Right atrium auricular region (tissue), 2 donors: ENCODE data around the gene DLEU7. TPM values are rescaled to one million over a fixed set of nuclear protein-coding genes. Genes with fewer than 3 reads are reported as not detected.

Experiments used
- DNase-seq: peaks from one replicate; pipeline ENCODE4 v3.0.0-alpha.2; 2019; ENCODE audit warnings: low spot score
- H3K27ac ChIP-seq, 2 donors: fragments of 200-600 bp; sonication (generic); 1 replicate in 1 of 2; 2 replicates in 1 of 2; pipeline ENCODE4 v1.5.1; 2016 to 2019
- H3K27me3 ChIP-seq, 2 donors: fragments of 200-600 bp; sonication (generic); one replicate each; pipeline versions ENCODE4 v1.5.1 to v1.6.0; 2017 to 2019
- H3K36me3 ChIP-seq: fragments of 200-600 bp; sonication (generic); one replicate; pipeline ENCODE4 v1.5.1; 2016
- H3K4me1 ChIP-seq, 2 donors: fragments of 200-600 bp; sonication (generic); one replicate each; pipeline versions ENCODE4 v1.5.1 to v1.6.0; 2017 to 2019
- H3K4me3 ChIP-seq, 2 donors: fragments of 200-600 bp; sonication (generic); 1 replicate in 1 of 2; 2 replicates in 1 of 2; pipeline ENCODE4 v1.5.1; 2017 to 2019; ENCODE audit warnings: mild to moderate bottlenecking in 1 of 2, moderate library complexity in 1 of 2
- H3K9me3 ChIP-seq, 2 donors: fragments of 200-600 bp; sonication (generic); one replicate each; pipeline ENCODE4 v1.5.1; 2019
- total RNA-seq, 2 donors: library from RNA; depleted of rRNA; stranded (reverse); fragments of >200 nt; gene quantifications; one replicate each; pipeline ENCODE4 v1.1.0, GENCODE V29; 2016
- TF ChIP-seq, protein P1 (sequence below), 2 donors: fragments of 200-600 bp; sonication (generic); IDR thresholded peaks; one replicate each; pipeline ENCODE4 v1.5.1; 2019; ENCODE audit warnings: antibody characterized with exemption in 2 of 2

DLEU7 gene
- total RNA-seq, 2 donors from 2014 or later, result 0.31 TPM; not detected in 1

DNA sequence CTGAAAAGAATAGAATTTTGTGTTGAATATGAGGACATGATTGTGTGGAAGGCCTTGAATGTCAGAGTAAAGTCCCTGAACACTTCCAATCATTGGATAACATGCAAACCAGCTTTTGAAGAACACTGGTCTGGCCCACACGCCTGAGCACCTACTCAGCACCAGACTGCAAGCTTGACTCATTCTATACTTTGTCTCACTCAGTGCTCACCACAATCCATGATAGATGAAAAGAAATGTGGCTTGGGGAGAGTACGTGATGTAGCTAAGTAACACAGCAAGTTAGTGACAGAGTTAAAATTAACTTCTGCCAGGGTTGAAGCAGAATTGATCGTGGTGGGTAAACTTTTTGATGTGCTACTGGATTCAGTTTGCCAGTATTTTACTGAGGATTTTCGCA is 12.0 kb downstream of the DLEU7 start:
- H3K36me3 ChIP-seq, result no peaks in the 10 kb centered on the region
- DNase-seq, result no peak
- H3K27ac ChIP-seq, result no peak overlapping the region
- no peaks in the 10 kb centered on the region for H3K4me1 ChIP-seq
- H3K27me3 ChIP-seq, result no peaks in the 10 kb centered on the region
- no peaks in the 10 kb centered on the region for H3K9me3 ChIP-seq
- TF ChIP-seq, protein P1, sequence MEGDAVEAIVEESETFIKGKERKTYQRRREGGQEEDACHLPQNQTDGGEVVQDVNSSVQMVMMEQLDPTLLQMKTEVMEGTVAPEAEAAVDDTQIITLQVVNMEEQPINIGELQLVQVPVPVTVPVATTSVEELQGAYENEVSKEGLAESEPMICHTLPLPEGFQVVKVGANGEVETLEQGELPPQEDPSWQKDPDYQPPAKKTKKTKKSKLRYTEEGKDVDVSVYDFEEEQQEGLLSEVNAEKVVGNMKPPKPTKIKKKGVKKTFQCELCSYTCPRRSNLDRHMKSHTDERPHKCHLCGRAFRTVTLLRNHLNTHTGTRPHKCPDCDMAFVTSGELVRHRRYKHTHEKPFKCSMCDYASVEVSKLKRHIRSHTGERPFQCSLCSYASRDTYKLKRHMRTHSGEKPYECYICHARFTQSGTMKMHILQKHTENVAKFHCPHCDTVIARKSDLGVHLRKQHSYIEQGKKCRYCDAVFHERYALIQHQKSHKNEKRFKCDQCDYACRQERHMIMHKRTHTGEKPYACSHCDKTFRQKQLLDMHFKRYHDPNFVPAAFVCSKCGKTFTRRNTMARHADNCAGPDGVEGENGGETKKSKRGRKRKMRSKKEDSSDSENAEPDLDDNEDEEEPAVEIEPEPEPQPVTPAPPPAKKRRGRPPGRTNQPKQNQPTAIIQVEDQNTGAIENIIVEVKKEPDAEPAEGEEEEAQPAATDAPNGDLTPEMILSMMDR (IDR thresholded peaks at IDR 0.05), result no peak
- no peak overlapping the region for H3K4me3 ChIP-seq

DNA sequence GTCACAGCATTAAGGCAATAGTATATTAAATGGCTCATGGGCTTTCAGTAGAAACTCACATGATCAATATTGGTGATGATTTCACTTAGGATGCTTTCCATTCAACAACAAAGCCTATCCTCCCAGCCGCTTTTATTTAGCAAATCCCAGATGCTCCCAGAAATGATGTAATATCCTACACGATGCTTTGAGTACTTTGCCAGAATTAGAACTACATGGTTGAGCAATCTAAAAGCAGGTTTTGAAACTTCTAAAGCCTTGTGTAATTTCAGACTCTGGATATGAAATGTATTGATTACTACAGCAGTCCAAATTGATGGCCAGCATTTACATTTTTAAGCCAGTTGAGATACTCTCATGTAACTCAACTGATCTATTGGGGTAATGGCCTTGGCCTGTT is 13.6 kb downstream of the DLEU7 start:
- TF ChIP-seq, protein P1 (IDR thresholded peaks at IDR 0.05), result no peak
- Histone ChIP-seq H3K4me3 (no peak overlapping the region), H3K27me3 (no peaks in the 10 kb centered on the region), H3K27ac (no peak overlapping the region), H3K36me3 (no peaks in the 10 kb centered on the region), H3K9me3 (no peaks in the 10 kb centered on the region), H3K4me1 (no peaks in the 10 kb centered on the region)
- no peak for DNase-seq

DNA sequence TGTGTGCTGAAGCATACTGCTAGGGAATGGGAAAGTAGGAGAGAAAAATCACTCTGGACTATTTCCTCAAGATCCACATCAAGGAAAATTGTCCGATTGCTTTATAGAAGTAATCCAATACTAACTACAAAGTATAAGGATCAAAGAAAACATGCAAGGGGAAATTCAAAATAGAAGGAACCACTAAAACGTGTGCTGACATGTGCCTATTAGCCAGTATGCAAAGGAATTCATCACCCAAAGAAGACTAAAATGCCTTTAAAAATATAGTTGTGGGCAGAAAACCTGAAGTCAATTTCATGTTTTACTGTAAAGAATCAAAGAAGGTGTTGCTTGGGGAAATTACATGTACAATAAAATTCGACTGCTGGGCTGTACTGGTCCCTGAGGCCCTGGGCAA is 14.3 kb downstream of the DLEU7 start:
- no peaks in the 10 kb centered on the region for H3K27me3 ChIP-seq
- no peak overlapping the region for H3K27ac ChIP-seq
- H3K4me3 ChIP-seq, result no peak overlapping the region
- no peaks in the 10 kb centered on the region for H3K9me3 ChIP-seq
- no peaks in the 10 kb centered on the region for H3K4me1 ChIP-seq
- TF ChIP-seq, protein P1 (IDR thresholded peaks at IDR 0.05), result no peak
- H3K36me3 ChIP-seq, result no peaks in the 10 kb centered on the region
- DNase-seq, result no peak

DNA sequence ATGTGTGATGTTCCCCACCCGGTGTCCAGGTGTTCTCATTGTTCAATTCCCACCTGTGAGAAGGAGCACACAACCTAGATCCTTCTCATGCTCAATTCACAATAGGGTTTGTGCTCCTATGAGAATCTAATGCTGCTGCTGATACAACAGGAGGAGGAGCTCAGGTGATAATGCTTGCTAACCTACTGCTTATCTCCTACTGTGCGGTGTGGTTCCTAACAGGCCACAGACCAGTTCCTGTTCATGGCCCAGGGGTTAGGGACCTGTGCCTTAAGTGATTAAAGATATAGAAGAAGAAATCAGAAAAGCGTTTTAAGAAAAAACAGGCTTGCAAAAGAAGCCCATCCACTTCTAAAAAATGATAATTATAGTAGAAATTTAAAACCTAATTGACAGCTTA is 17.5 kb downstream of the DLEU7 start:
- H3K36me3 ChIP-seq, result no peaks in the 10 kb centered on the region
- TF ChIP-seq, protein P1 (IDR thresholded peaks at IDR 0.05), result no peak
- no peaks in the 10 kb centered on the region for H3K9me3 ChIP-seq
- no peak for DNase-seq
- no peaks in the 10 kb centered on the region for H3K27me3 ChIP-seq
- no peaks in the 10 kb centered on the region for H3K4me1 ChIP-seq
- H3K27ac ChIP-seq, result no peak overlapping the region
- H3K4me3 ChIP-seq, result no peak overlapping the region

DNA sequence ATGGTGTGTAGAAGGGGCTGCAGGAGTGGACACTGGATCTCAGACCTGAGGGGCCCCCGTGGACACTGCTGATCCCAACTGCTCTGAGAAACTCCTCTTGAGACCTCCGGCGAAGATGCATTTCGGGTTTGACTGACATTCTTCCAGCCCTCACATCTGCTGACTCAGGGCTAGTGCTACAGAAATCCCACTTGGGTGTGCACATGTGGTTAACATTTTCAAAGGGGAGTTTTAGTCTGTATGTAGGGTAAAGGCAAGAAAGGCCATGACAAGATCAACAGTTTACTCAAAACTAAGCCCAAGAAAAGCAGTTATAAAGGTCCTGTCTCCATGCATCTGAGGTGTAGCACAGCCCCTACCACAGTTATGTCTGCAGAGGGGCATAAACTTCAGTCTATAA is 31.2 kb downstream of the DLEU7 start:
- TF ChIP-seq, protein P1 (IDR thresholded peaks at IDR 0.05), result no peak
- Histone ChIP-seq H3K4me1 (no peaks in the 10 kb centered on the region), H3K27me3 (no peaks in the 10 kb centered on the region), H3K9me3 (no peaks in the 10 kb centered on the region), H3K36me3 (no peaks in the 10 kb centered on the region), H3K4me3 (no peak overlapping the region), H3K27ac (no peak overlapping the region)
- DNase-seq, result no peak

DNA sequence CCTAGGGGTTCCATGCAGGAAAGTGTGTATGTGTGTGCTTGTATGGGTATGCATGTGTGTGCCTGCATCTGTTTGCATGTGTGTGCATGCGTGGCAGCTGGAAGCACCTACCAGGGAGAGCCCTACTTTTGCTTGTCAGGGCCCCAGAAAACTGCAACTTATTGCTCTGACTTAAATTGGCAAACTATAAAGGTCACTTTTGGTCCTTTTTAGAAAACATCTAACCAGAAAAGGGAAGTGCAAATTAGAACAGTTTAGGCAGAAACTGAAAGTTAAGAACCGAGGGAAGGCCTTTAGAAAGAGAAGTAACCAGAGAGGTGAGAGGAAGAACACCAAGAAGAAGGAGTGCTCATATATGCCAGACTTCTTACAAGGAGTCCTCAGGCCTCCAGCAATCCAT is 32.5 kb downstream of the DLEU7 start:
- Histone ChIP-seq H3K27me3 (no peaks in the 10 kb centered on the region), H3K27ac (no peak overlapping the region), H3K4me1 (no peaks in the 10 kb centered on the region), H3K36me3 (no peaks in the 10 kb centered on the region), H3K4me3 (no peak overlapping the region), H3K9me3 (no peaks in the 10 kb centered on the region)
- DNase-seq, result no peak
- TF ChIP-seq, protein P1 (IDR thresholded peaks at IDR 0.05), result no peak
